Breast epithelium (tissue), 3 donors: ENCODE measurements around the gene STAT1.

Source experiments
- CTCF ChIP-seq, 3 donors: fragments of 450-650 bp; IDR thresholded peaks; one replicate each; pipeline ENCODE4 v1.5.1; 2016 to 2017; ENCODE audit warnings: antibody characterized with exemption in 3 of 3, mild to moderate bottlenecking in 3 of 3, moderate library complexity in 3 of 3
- POLR2AphosphoS5 ChIP-seq, 3 donors: sonication (generic); formaldehyde crosslinking; IDR thresholded peaks; one replicate each; pipeline ENCODE4 v1.6.1; 2017; ENCODE audit warnings: antibody characterized with exemption in 3 of 3

- TF ChIP-seq POLR2AphosphoS5 (IDR thresholded peaks at IDR 0.05): no peak
- no peak for TF ChIP-seq CTCF (IDR thresholded peaks at IDR 0.05)
Observed at GRCh38 chr2:191038241-191038725, 24.3 kb upstream of the STAT1 start.
